Sigmoid colon (tissue), 4 donors: ENCODE results near the gene TRAF3IP1.

Experiments
- CTCF ChIP-seq, 4 experiments: fragments of 450-650 bp in 3 of 4; fragments of 200-600 bp in 1 of 4; IDR thresholded peaks; one replicate each; pipeline ENCODE4 v1.5.1; 2016 to 2019; ENCODE audit warnings: antibody characterized with exemption in 4 of 4, mild to moderate bottlenecking in 3 of 4, moderate library complexity in 2 of 4
- EP300 ChIP-seq, 4 donors: sonication (generic); formaldehyde crosslinking; IDR thresholded peaks; one replicate each; pipeline ENCODE4 v1.6.1; 2017; ENCODE audit warnings: antibody characterized with exemption in 4 of 4
- POLR2A ChIP-seq, 2 donors: fragments of 450-650 bp; IDR thresholded peaks; one replicate each; pipeline ENCODE4 v1.6.1; 2016; ENCODE audit warnings: antibody characterized with exemption in 2 of 2, mild to moderate bottlenecking in 2 of 2, moderate library complexity in 2 of 2
- POLR2AphosphoS5 ChIP-seq, 4 donors: sonication (generic); formaldehyde crosslinking; IDR thresholded peaks; one replicate each; pipeline ENCODE4 v1.6.1; 2017; ENCODE audit warnings: antibody characterized with exemption in 4 of 4

GRCh38 chr2:238430781-238431180 lies 110.5 kb downstream of the TRAF3IP1 start:
- TF ChIP-seq CTCF (IDR thresholded peaks at IDR 0.05) (no peak), POLR2A (IDR thresholded peaks at IDR 0.05) (no peak), EP300 (IDR thresholded peaks at IDR 0.05) (no peak), POLR2AphosphoS5 (IDR thresholded peaks at IDR 0.05) (no peak)
